HCT116 (cell line): Measurements from ENCODE around the gene RYR2. TPM values are rescaled to one million over a fixed set of nuclear protein-coding genes. Genes with fewer than 3 reads are reported as not detected.

Experiments used
- ATAC-seq: fragments of 200-7000 bp; cut with Tn5 transposase; 2 replicates; pipeline ENCODE4 v1.9.1; 2020; ENCODE audit warnings: mild to moderate bottlenecking, moderate library complexity
- BruUV-seq: library from RNA; stranded (reverse); fragments of 400-500 nt; replicated peaks from 2 replicates; lab custom pipeline; 2021; lab: Mats Ljungman, UMichigan
- CTCF ChIA-PET: fragments of 300-600 bp; sonication (Branson Sonifier 250); formaldehyde crosslinking; loops from one replicate; lab custom pipeline; 2021; ENCODE audit warnings: antibody characterized with exemption; lab: Charles Lee
- POLR2A ChIA-PET: fragments of 300-600, 350-600 bp; sonication (Branson Sonifier 250); formaldehyde crosslinking; loops from one replicate; lab custom pipeline; 2021; ENCODE audit warnings: antibody characterized with exemption; lab: Charles Lee
- RAD21 ChIA-PET, 2 experiments: fragments of 300-600 bp; sonication (Branson Sonifier 250); formaldehyde crosslinking; loops; one replicate each; lab custom pipeline; 2023; ENCODE audit warnings: low total read pairs in 2 of 2; ENCODE audit not compliant: uncharacterized antibody in 2 of 2, unreplicated experiment in 2 of 2, low non-redundant PET in 1 of 2; lab: Charles Lee
- DNase-seq: peaks from one replicate; pipeline ENCODE4 v3.0.0-alpha.2; 2010; ENCODE audit warnings: low read depth, low spot score
- H2AFZ ChIP-seq: fragments of 200-600 bp; shearing (Covaris generic), sonication (generic); 2 replicates; pipeline ENCODE4 v1.6.1; 2017; ENCODE audit warnings: low read depth, mixed run types, mixed read lengths, antibody characterized with exemption, low read length; ENCODE audit not compliant: poor library complexity, severe bottlenecking
- H3K27ac ChIP-seq: 2 replicates; pipeline ENCODE4 v1.5.1; 2012; ENCODE audit warnings: low read depth, low read length
- H3K27me3 ChIP-seq: fragments of 200-600 bp; sonication (generic); 2 replicates; pipeline ENCODE4 v1.6.1; 2016; ENCODE audit warnings: mixed run types, low read length, mixed read lengths; ENCODE audit not compliant: insufficient read depth
- H3K36me3 ChIP-seq, 2 experiments: fragments of 200-500 bp in 1 of 2; fragments of 200-600 bp in 1 of 2; sonication (Bioruptor generic) in 1 of 2; sonication (generic) in 1 of 2; 2 replicates each; pipeline versions ENCODE4 v1.5.1 to v1.6.1; 2014 to 2016; ENCODE audit warnings: low read length in 2 of 2, inconsistent platforms in 1 of 2, mixed read lengths in 1 of 2, mixed run types in 1 of 2; ENCODE audit not compliant: insufficient read depth in 2 of 2, control insufficient read depth in 1 of 2
- H3K4me1 ChIP-seq, 2 experiments: fragments of 200-600 bp in 1 of 2; sonication (generic) in 1 of 2; 2 replicates each; pipeline versions ENCODE4 v1.5.1 to v1.6.1; 2012 to 2017; ENCODE audit warnings: low read length in 2 of 2, inconsistent platforms in 1 of 2, mild to moderate bottlenecking in 1 of 2, mixed read lengths in 1 of 2, mixed run types in 1 of 2, moderate library complexity in 1 of 2; ENCODE audit not compliant: insufficient read depth in 2 of 2, control insufficient read depth in 1 of 2
- H3K4me2 ChIP-seq: fragments of 200-600 bp; sonication (generic); 2 replicates; pipeline ENCODE4 v1.6.1; 2017; ENCODE audit warnings: mixed run types, low read length, mixed read lengths
- H3K4me3 ChIP-seq, 2 experiments: fragments of 200-600 bp in 1 of 2; sonication (generic) in 1 of 2; replicated peaks in 1 of 2; 2 replicates each; pipeline ENCODE4 v1.5.1; 2011 to 2016; ENCODE audit warnings: low read length in 2 of 2, control low read depth in 1 of 2, low read depth in 1 of 2, mild to moderate bottlenecking in 1 of 2, mixed read lengths in 1 of 2, mixed run types in 1 of 2
- H3K79me2 ChIP-seq: fragments of 200-600 bp; sonication (generic); 2 replicates; pipeline ENCODE4 v1.6.1; 2017; ENCODE audit warnings: mild to moderate bottlenecking, mixed run types, low read length, moderate library complexity, mixed read lengths; ENCODE audit not compliant: insufficient read depth
- H3K9ac ChIP-seq: fragments of 200-600 bp; sonication (generic); 2 replicates; pipeline ENCODE4 v1.6.1; 2016; ENCODE audit warnings: low read length, mixed read lengths
- H3K9me2 ChIP-seq: fragments of 200-600 bp; sonication (generic), shearing (Covaris generic); 2 replicates; pipeline ENCODE4 v1.6.1; 2017; ENCODE audit warnings: mixed run types, mild to moderate bottlenecking, moderate library complexity; ENCODE audit not compliant: insufficient read depth
- H3K9me3 ChIP-seq, 2 experiments: fragments of 200-500 bp in 1 of 2; fragments of 200-600 bp in 1 of 2; sonication (Bioruptor generic) in 1 of 2; sonication (generic) in 1 of 2; 2 replicates each; pipeline ENCODE4 v1.6.1; 2014 to 2017; ENCODE audit warnings: low read length in 2 of 2, mixed read lengths in 2 of 2, inconsistent platforms in 1 of 2, low read depth in 1 of 2, mild to moderate bottlenecking in 1 of 2, mixed run types in 1 of 2, moderate library complexity in 1 of 2; ENCODE audit not compliant: control insufficient read depth in 1 of 2, insufficient read depth in 1 of 2
- H4K20me1 ChIP-seq: fragments of 200-600 bp; sonication (generic), shearing (Covaris generic); 2 replicates; pipeline ENCODE4 v1.6.1; 2017; ENCODE audit warnings: mixed run types, mild to moderate bottlenecking, moderate library complexity; ENCODE audit not compliant: insufficient read depth
- CBX3 ChIP-seq: IDR thresholded peaks from 2 replicates; pipeline ENCODE4 v1.6.1; 2012; ENCODE audit warnings: low read depth
- CEBPB ChIP-seq: IDR thresholded peaks from 2 replicates; pipeline ENCODE4 v1.6.1; 2012; ENCODE audit warnings: low read depth
- ELF1 ChIP-seq: IDR thresholded peaks from 2 replicates; pipeline ENCODE4 v1.6.1; 2012; ENCODE audit warnings: low read depth, borderline replicate concordance
- MAX ChIP-seq: IDR thresholded peaks from 2 replicates; pipeline ENCODE4 v1.6.1; 2012
- POLR2AphosphoS5 ChIP-seq: IDR thresholded peaks from 2 replicates; pipeline ENCODE4 v1.6.1; 2011; ENCODE audit warnings: mild to moderate bottlenecking, low read depth, low read length, moderate library complexity
- SRF ChIP-seq: IDR thresholded peaks from 2 replicates; pipeline ENCODE4 v1.6.1; 2012; ENCODE audit warnings: low read depth
- YY1 ChIP-seq: IDR thresholded peaks from 2 replicates; pipeline ENCODE4 v1.6.1; 2011; ENCODE audit warnings: low read length, low read depth, moderate library complexity, mild to moderate bottlenecking; ENCODE audit not compliant: insufficient replicate concordance; ENCODE audit errors: extremely low read depth
- ZBTB33 ChIP-seq: IDR thresholded peaks from 2 replicates; pipeline ENCODE4 v1.6.1; 2011; ENCODE audit warnings: mild to moderate bottlenecking, low read length, moderate library complexity; ENCODE audit not compliant: insufficient replicate concordance; ENCODE audit errors: extremely low read depth
- ZFX ChIP-seq: fragments of 450-650 bp; IDR thresholded peaks from 2 replicates; pipeline ENCODE4 v1.6.1; 2017
- intact Hi-C: fragments of 100-400 bp; cut with micrococcal nuclease; formaldehyde crosslinking; loops from 2 replicates; pipeline ENCODE4 v1.10.0; 2022
- total RNA-seq: library from RNA; stranded (reverse); gene quantifications from one replicate; pipeline ENCODE4 v1.2.1, GENCODE V29; 2021; ENCODE audit not compliant: unreplicated experiment

RYR2 gene
- total RNA-seq, 1 experiment from 2014 or later = 0.02 TPM

- ChIA-PET POLR2A (no interaction called here), CTCF (no interaction called here), RAD21 (no interaction called here)
- DNase-seq (no peak), ATAC-seq (no peak)
- Histone ChIP-seq H2AFZ (no peak overlapping the region), H3K27me3 (no peaks in the 10 kb centered on the region), H3K4me3 (no peak overlapping the region), H3K9me3 (peaks cover 0 to 22% of the 10 kb centered on the region in 2 experiments; a peak in 1 of 4 replicates), H3K9ac (no peak overlapping the region), H3K36me3 (no peaks in the 10 kb centered on the region; a peak in 1 of 4 replicates), H3K9me2 (no peaks in the 10 kb centered on the region), H3K27ac (no peak overlapping the region), H3K4me1 (no peaks in the 10 kb centered on the region), H3K79me2 (no peaks in the 10 kb centered on the region), H3K4me2 (no peak overlapping the region), H4K20me1 (no peaks in the 10 kb centered on the region)
- intact Hi-C loops = no loop called here
- BruUV-seq = no TSS peak
- TF ChIP-seq CEBPB (no peak), ZFX (no peak), ELF1 (no peak), CBX3 (no peak), MAX (no peak)
These were observed 762.5 kb downstream of the RYR2 start for GRCh38 chr1:237804516-237804915.

- H3K9me3 ChIP-seq = peaks cover 0 to 22% of the 10 kb centered on the region in 2 experiments; a peak in 1 of 4 replicates
- no peak for ATAC-seq
- no peaks in the 10 kb centered on the region for H4K20me1 ChIP-seq
- no peak overlapping the region for H3K4me3 ChIP-seq
- no peak overlapping the region for H3K9ac ChIP-seq
- DNase-seq = no peak
- H3K9me2 ChIP-seq = no peaks in the 10 kb centered on the region
- intact Hi-C loops = no loop called here
- RAD21 ChIA-PET = no interaction called here
- no TSS peak for BruUV-seq
- POLR2A ChIA-PET = no interaction called here
- H3K79me2 ChIP-seq = no peaks in the 10 kb centered on the region
- H3K36me3 ChIP-seq = no peaks in the 10 kb centered on the region
- H3K4me1 ChIP-seq = no peaks in the 10 kb centered on the region
- TF ChIP-seq YY1 (no peak), SRF (no peak), POLR2AphosphoS5 (no peak), ZBTB33 (no peak)
- H3K4me2 ChIP-seq = no peak overlapping the region
- H3K27me3 ChIP-seq = no peaks in the 10 kb centered on the region
- H3K27ac ChIP-seq = no peak overlapping the region
- no peak overlapping the region for H2AFZ ChIP-seq
- CTCF ChIA-PET = no interaction called here
These were observed 767.1 kb downstream of the RYR2 start for GRCh38 chr1:237809099-237809498.
